ENCODE data around the gene PTBP2.

The PTBP2 gene

GRCh38 chr1:96722161-96722922 lies 758 bp downstream of the PTBP2 start:
- peak overlapping the region; percentile 96 to 99 (median 96) for H3K4me3 Mint-ChIP-seq
- H3K4me1 Mint-ChIP-seq: peaks cover 26% of the 10 kb centered on the region
- peak overlapping the region; percentile 93 to 99 (median 98) for H3K27ac Mint-ChIP-seq
- no peaks in the 10 kb centered on the region for H3K9me3 Mint-ChIP-seq
- no peak for TF ChIP-seq CTCF (IDR thresholded peaks at IDR 0.05; ENCODE audit: unreplicated experiment in 3 of 3)
- no peaks in the 10 kb centered on the region for H3K27me3 Mint-ChIP-seq (ENCODE audit: low read depth)
- peaks cover 44% of the 10 kb centered on the region for H3K36me3 Mint-ChIP-seq (ENCODE audit: low read depth)

- no peaks in the 10 kb centered on the region for H3K9me3 Mint-ChIP-seq
- H3K4me3 Mint-ChIP-seq: peak overlapping the region; percentile 96 to 99 (median 96)
- H3K27me3 Mint-ChIP-seq (ENCODE audit: low read depth): no peaks in the 10 kb centered on the region
- peaks cover 50% of the 10 kb centered on the region for H3K36me3 Mint-ChIP-seq (ENCODE audit: low read depth)
- no peak for TF ChIP-seq CTCF (IDR thresholded peaks at IDR 0.05; ENCODE audit: unreplicated experiment in 3 of 3)
- H3K27ac Mint-ChIP-seq: peak overlapping the region; percentile 93 to 99 (median 98)
- H3K4me1 Mint-ChIP-seq: peaks cover 29% of the 10 kb centered on the region
Observed at GRCh38 chr1:96722958-96723357, 1.4 kb downstream of the PTBP2 start.

DNA sequence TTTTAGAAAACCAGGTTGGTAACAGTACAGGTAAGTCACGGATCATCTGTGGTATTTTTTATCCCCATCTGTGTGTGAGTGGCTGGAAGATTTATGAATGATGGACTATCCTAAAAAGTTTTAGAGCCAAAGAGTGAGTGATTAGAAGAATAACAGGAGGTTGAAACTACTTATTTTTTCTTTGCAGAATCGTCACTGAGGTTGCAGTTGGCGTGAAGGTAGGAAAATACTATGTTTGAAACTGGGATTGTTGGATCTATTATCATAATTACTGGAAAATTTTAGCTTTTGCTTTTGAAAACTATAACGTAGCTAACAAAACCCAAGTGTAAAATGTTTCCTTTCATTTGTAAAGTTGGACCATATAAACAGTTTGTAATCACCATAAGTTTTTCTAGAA lies 1.8 kb downstream of the PTBP2 start:
- TF ChIP-seq CTCF (IDR thresholded peaks at IDR 0.05; ENCODE audit: unreplicated experiment in 3 of 3): no peak
- H3K4me3 Mint-ChIP-seq: peak overlapping the region; percentile 96 to 99 (median 96)
- H3K36me3 Mint-ChIP-seq (ENCODE audit: low read depth): peaks cover 54% of the 10 kb centered on the region
- H3K9me3 Mint-ChIP-seq: no peaks in the 10 kb centered on the region
- peak overlapping the region; percentile 93 to 99 (median 98) for H3K27ac Mint-ChIP-seq
- H3K4me1 Mint-ChIP-seq: peaks cover 29% of the 10 kb centered on the region
- no peaks in the 10 kb centered on the region for H3K27me3 Mint-ChIP-seq (ENCODE audit: low read depth)

DNA sequence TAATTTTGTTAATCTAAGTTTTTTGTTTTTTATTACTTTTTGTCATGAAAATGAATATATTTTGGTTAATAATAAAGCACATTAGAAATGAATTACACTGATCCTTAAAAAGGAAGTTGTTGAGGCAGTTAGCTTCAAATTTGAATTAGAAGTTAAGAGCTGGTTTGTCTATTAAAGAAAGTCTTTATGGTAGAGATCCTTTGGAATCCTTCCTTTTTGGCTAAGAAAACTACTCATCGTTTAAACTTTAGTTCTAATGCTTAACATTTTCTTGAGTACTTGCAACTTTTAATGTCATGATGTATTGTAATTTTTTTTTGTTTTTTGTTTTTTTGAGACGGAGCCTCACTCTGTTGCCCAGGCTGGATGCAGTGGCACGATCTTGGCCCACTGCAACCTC lies 2.4 kb downstream of the PTBP2 start:
- no peaks in the 10 kb centered on the region for H3K9me3 Mint-ChIP-seq
- H3K36me3 Mint-ChIP-seq (ENCODE audit: low read depth): peaks cover 59% of the 10 kb centered on the region
- TF ChIP-seq CTCF (IDR thresholded peaks at IDR 0.05; ENCODE audit: unreplicated experiment in 3 of 3): no peak
- H3K4me3 Mint-ChIP-seq: peak overlapping the region; percentile 67 to 96 (median 74)
- H3K4me1 Mint-ChIP-seq: peaks cover 29% of the 10 kb centered on the region
- no peak overlapping the region for H3K27ac Mint-ChIP-seq
- no peaks in the 10 kb centered on the region for H3K27me3 Mint-ChIP-seq (ENCODE audit: low read depth)

DNA sequence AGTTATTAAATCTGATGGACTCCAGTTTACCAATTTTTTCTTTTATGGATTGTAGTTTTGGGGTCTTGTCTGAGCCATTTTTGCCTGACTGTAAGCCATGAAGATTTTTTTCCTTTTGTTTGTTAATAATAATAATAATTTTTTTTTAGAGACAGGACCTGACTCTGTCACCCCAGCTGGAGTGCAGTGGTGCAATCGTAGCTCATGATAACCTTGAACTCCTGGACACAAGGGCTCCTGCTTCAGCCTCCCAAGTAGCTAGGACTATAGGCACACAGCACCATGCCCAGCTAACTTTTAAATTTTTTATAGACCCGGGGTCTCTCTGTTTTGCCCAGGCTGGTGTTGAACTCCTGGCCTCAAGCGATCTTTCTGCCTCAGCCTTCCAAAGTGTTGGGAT lies 6.3 kb downstream of the PTBP2 start:
- Mint-ChIP-seq H3K4me3 (no peak overlapping the region), H3K9me3 (peaks cover 12% of the 10 kb centered on the region), H3K4me1 (peaks cover 38% of the 10 kb centered on the region), H3K36me3 (ENCODE audit: low read depth) (peaks cover 87% of the 10 kb centered on the region), H3K27me3 (ENCODE audit: low read depth) (no peaks in the 10 kb centered on the region), H3K27ac (no peak overlapping the region)
- no peak for TF ChIP-seq CTCF (IDR thresholded peaks at IDR 0.05; ENCODE audit: unreplicated experiment in 3 of 3)
